ENCODE measurements around the gene SSU72.
"Not testable (repeated sequence)": the region's sequence is repeated elsewhere in the genome, so short reads cannot be mapped to it uniquely, and the experiment has no call there.

The SSU72 gene

GRCh38 chr1:1609822-1610485 is 35.3 kb upstream of the SSU72 start:
- no peak for DNase-seq

GRCh38 chr1:1606232-1606631 is 31.6 kb upstream of the SSU72 start:
- no peak for DNase-seq

- no peak for DNase-seq
Measured at GRCh38 chr1:1605724-1606123, 31.1 kb upstream of the SSU72 start.

GRCh38 chr1:1605034-1605591 is 30.4 kb upstream of the SSU72 start:
- DNase-seq: no peak

GRCh38 chr1:1604374-1605033 is 29.8 kb upstream of the SSU72 start:
- DNase-seq: no peak

- DNase-seq: no peak
Measured at GRCh38 chr1:1603671-1604373, 29.2 kb upstream of the SSU72 start.

- DNase-seq: no peak
Measured at GRCh38 chr1:1602968-1603506, 28.4 kb upstream of the SSU72 start.

GRCh38 chr1:1602304-1602967 is 27.8 kb upstream of the SSU72 start:
- no peak for DNase-seq

- DNase-seq: no peak
Measured at GRCh38 chr1:1601564-1602303, 27.1 kb upstream of the SSU72 start.

GRCh38 chr1:1600861-1601563 is 26.3 kb upstream of the SSU72 start:
- no peak for DNase-seq

- DNase-seq: no peak
Measured at GRCh38 chr1:1599935-1600860, 25.5 kb upstream of the SSU72 start, which contains the start of gene FNDC10. FNDC10 (minus strand) TSS chr1:1600135; CDS start chr1:1600015, 120 bp downstream.

GRCh38 chr1:1599030-1599934 is 24.6 kb upstream of the SSU72 start:
- DNase-seq: peak; percentile 27

GRCh38 chr1:1598720-1599029 is 24.0 kb upstream of the SSU72 start:
- DNase-seq: no peak

GRCh38 chr1:1598051-1598719 is 23.5 kb upstream of the SSU72 start:
- DNase-seq: no peak

GRCh38 chr1:1597275-1597930 is 22.7 kb upstream of the SSU72 start:
- no peak for DNase-seq

- no peak for DNase-seq
Measured at GRCh38 chr1:1596493-1597274, 22.0 kb upstream of the SSU72 start.

- DNase-seq: not testable (repeated sequence)
Measured at GRCh38 chr1:1595341-1595740, 20.7 kb upstream of the SSU72 start.
